C4-2B (cell line): ENCODE data around the gene SLC2A4RG.

Experiments
- CTCF ChIP-seq: fragments of 450-650 bp; conservative IDR thresholded peaks from 2 replicates; pipeline ENCODE4 v1.5.1; 2017; ENCODE audit warnings: mild to moderate bottlenecking
- ZFX ChIP-seq: fragments of 450-650 bp; IDR thresholded peaks from 2 replicates; pipeline ENCODE4 v1.6.1; 2017

GRCh38 chr20:63785691-63786131 lies 46.1 kb downstream of the SLC2A4RG start:
- no peak for TF ChIP-seq CTCF
- TF ChIP-seq ZFX = no peak
